ENCODE measurements around the gene MMAB.
A peak's percentile ranks its signal among the peaks of the same experiment; 100 is the strongest.

MMAB gene

GRCh38 chr12:109573029-109573913 is at the start of gene MMAB, which contains the start of gene MVK:
TSS of gene MMAB (minus strand) at chr12:109573504. CDS start at chr12:109573480, 24 bp downstream.
TSS of gene MVK (plus strand) at chr12:109573794. CDS start at chr12:109574823, 1,029 bp downstream.
- DNase-seq (ENCODE audit: insufficient read length, low spot score) (peak; percentile 99), FAIRE-seq (peak; percentile 93)

GRCh38 chr12:109621901-109622364 is 48.6 kb upstream of the MMAB start:
- DNase-seq (ENCODE audit: insufficient read length, low spot score) (no peak), FAIRE-seq (no peak)

GRCh38 chr12:109621211-109621694 is 47.9 kb upstream of the MMAB start:
- FAIRE-seq (no peak), DNase-seq (ENCODE audit: insufficient read length, low spot score) (no peak)

DNA sequence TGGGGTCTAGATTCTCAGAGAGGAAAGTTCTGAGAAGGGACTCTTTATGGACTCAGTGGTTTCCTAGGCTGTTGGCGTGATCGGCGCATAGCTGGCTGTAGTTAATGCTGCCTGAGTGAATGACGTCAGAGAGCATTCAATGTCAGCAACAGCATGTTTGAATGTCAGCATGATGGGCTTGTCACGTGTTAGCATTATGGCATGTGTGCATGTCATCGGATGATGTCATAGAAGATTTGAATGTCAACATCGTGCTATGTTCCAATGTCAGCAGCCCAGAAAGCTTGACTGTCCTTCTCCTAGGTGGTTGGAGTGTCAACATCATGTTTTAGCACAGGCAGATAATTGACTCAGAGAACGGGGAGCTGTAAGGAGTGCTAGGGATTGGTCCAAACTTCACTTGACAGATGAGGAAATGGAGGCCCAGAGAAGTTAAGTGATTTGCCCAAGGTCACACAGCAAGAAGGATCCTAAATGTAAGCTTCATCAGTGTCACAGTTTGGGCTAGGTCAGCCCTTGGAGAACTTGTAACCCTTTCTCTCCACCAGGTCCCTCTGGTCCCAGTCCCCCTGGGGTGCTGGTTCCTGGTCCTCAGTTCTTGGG is 45.8 kb upstream of the MMAB start:
- FAIRE-seq: peak; percentile 48
- DNase-seq (ENCODE audit: insufficient read length, low spot score): no peak

DNA sequence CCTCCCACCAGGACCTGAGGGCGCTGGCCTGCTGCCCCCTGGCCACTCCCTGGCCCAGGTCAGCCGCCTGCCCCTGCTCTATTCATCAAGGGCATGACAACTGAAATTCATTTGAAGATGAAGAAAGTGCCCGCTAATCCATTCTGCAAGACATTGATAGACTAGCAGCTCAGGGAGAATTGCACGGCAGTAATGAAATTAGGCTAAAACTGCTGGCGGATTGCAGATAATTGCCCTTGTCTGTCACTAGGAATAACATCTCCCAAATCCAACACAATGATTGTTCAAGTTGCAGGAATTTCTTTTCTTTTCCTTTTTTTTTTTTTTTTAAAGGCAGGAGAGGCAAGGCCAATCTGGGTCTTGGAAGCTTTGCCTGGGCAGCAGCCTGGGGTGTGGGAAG is 44.8 kb upstream of the MMAB start:
- no peak for FAIRE-seq
- DNase-seq (ENCODE audit: insufficient read length, low spot score): no peak

DNA sequence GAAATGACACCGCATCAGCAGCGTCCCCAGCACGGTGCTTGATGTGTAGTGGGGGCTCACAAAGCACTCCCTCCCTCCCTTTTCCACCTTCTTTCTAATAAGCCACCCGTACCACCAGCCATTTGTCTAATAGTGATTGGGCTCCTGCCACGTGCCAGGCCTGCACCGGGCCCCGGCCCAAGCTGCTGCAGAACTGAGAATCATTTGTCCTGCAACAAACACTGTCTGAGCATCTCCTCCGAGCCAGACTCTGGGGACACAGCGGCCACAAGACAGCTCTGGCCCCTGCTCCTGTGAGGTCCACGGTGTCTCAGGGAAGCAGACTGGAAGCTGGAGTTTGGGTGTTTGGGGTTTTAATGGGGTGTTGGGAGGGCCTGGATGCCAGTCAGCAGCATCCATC is 44.2 kb upstream of the MMAB start:
- DNase-seq (ENCODE audit: insufficient read length, low spot score) (no peak), FAIRE-seq (no peak)

GRCh38 chr12:109615556-109616229 is 42.4 kb upstream of the MMAB start:
- DNase-seq (ENCODE audit: insufficient read length, low spot score): no peak

GRCh38 chr12:109613649-109614455 is 40.5 kb upstream of the MMAB start:
- DNase-seq (ENCODE audit: insufficient read length, low spot score) (no peak), FAIRE-seq (no peak)

More at GRCh38 chr12:109615556-109616229, 42.4 kb upstream of the MMAB start:
- FAIRE-seq: no peak

DNA sequence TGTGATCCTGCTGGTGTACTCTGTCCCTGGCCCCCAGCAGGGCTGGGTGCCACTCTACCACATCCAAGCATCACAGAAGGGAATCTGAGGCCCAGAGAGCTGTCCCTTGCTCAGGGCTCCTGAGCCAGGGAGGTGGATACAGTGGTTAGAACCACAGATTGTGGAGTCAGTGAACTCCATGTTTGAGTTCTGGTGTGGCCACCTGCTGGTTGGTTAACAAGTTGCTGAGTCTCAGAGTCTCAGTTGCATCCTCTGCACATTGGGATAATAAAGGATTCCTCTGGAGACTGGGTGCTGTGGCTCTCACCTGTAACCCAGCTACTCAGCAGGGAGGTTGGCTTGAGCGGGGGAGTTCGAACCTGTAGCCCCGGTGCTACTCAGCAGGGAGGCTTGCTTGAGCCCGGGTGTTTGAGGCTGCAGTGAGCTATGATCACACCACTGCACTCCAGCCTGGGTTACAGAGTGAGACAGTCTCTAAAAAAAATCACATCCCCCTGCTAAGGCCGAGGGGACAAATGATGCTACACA is 39.7 kb upstream of the MMAB start:
- no peak for FAIRE-seq
- no peak for DNase-seq (ENCODE audit: insufficient read length, low spot score)

- DNase-seq (ENCODE audit: insufficient read length, low spot score): no peak
- no peak for FAIRE-seq
Observed at GRCh38 chr12:109612003-109612402, 38.7 kb upstream of the MMAB start.

DNA sequence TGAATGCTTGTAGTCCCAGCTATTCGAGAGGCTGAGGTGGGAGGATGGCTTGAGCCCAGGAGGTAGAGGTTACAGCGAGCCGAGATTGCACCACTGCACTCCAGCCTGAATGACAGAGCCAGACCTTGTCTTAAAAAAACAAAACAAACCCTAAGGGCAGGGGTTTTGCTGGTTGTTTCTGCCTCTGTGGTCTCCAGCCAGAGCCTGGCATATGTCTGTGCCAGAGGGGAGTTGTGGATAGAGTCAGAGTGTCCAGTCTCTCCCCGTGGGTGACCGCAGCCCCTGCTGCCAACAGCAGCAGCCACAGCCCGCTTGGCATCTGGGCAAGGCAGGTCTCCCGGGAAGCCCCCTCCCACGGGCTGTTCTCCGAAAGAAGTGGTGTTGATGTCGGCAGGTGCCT is 37.9 kb upstream of the MMAB start:
- no peak for DNase-seq (ENCODE audit: insufficient read length, low spot score)
- FAIRE-seq: no peak

- FAIRE-seq: no peak
- DNase-seq (ENCODE audit: insufficient read length, low spot score): no peak
Observed at GRCh38 chr12:109610523-109610922, 37.2 kb upstream of the MMAB start.

GRCh38 chr12:109609342-109609741 is 36.0 kb upstream of the MMAB start:
- FAIRE-seq: no peak
- no peak for DNase-seq (ENCODE audit: insufficient read length, low spot score)

- FAIRE-seq: no peak
- DNase-seq (ENCODE audit: insufficient read length, low spot score): no peak
Observed at GRCh38 chr12:109608793-109609192, 35.5 kb upstream of the MMAB start.

DNA sequence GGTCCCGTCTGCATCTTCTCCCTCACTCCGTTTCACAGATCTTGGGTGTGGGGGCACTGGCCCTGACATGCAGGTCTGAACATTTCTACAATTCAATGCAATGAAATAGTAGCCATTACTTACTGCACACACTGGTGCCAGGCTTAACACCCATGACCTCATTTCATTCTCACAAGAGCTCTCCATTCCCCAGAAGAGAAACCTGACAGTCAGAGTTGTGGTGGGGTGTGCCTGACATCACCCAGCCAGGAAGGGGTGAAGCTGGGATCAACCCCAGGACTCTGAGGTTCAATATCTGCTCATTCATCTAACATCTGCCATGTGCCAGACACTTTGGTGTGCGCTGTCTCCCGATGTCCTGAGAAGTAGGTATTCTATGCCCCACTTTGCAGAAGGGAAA is 35.0 kb upstream of the MMAB start:
- FAIRE-seq (no peak), DNase-seq (ENCODE audit: insufficient read length, low spot score) (no peak)

DNA sequence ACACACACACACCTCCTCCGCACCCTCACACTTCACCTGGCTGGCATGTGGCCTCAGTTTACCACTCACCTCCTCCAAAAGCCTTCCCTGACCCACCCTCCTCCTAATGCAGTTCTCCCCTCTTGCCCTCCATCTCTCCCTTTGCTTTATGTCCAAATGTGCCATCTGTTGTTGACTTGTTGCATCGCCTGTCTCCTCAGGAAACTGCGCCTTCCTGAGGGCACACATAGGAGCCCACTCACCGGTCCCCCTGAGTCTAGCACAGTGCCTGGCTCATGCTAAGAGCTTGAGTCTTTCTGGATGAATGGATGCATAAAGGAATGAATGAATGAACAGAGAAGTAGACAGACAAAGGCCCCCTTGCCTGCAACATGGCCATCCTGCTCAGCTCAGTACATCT is 34.3 kb upstream of the MMAB start:
- FAIRE-seq (no peak), DNase-seq (ENCODE audit: insufficient read length, low spot score) (no peak)

GRCh38 chr12:109606320-109607028 is 33.2 kb upstream of the MMAB start:
- DNase-seq (ENCODE audit: insufficient read length, low spot score): no peak
- FAIRE-seq: no peak

DNA sequence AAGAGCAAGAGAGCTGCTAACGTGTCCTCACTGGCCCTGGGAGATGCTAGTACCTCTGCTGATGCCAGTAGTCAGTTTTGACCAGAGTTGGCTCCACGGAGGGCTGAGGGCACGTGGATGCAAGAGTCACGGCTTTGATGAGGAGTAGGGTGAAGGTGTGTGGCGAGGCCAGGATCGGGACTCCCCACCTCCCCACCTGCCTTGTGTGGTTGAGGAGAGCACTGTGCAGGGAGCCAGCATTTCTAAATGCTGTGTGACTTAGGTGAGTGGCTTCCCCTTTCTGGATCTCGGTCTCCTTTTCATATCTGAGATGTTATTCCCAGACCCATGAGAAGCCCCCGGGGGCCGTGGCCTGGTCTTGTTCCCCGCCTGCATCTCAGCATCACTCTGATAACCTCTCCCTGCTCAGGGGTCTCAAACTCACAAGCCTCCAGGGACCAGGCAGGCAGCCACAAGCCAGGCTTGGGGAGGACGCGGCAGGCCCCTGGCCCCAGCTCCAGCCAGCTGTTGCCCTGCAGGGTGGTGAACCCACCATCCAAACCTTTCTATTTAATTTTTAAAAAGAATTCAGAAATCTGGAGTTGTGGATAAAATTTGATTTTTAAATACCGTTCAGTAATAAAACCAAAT is 32.4 kb upstream of the MMAB start:
- FAIRE-seq (no peak), DNase-seq (ENCODE audit: insufficient read length, low spot score) (no peak)

- DNase-seq (ENCODE audit: insufficient read length, low spot score): no peak
- FAIRE-seq: no peak
Observed at GRCh38 chr12:109605016-109605415, 31.7 kb upstream of the MMAB start.
